Measurements from ENCODE around the gene HDAC5.

Gene HDAC5

DNA sequence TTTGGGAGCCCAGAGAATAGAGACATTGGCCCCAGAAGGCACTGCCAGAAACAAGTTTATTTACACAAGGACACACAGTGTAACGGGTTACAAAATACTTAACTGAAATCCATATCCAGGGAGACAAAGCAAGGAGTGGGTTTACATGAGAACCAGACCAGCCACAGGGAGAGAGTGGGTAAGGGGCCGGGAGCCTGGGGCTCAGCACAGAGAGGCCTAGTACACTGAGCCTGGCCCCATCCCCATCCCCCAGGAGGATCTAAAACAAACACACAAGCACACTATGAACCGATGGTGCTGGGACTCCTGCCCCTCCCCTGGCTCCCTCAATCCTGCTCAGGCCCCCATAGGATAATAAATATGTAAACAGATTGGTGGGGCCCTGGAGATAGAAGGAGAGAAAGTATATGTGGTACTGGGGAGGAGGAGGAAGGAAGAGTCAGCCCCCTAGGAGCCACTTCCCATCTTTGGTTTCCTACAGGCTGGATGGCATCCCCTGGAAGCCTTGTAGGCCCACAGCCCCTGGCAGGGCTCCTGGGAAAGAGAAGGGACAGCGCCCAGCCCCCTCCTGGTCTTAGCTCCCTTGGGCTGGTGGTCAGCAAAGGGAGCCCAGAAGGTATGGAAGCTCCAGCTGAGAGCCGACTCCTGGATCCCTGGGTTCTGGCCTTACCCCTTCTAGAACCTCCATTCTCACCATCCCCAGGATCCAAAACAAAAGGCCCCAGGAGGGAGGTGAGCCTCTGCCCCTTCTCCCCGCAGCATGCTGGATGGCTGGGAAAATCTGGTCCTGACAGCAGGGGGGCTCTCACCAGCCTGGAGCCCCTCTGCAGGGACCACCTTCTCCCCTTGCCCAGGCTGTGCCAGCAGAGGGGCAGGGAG lies 46.5 kb downstream of the HDAC5 start:
- H3K4me3 ChIP-seq (ENCODE audit: low read length in 2 of 2), result no peak overlapping the region
- H3K79me1 ChIP-seq (ENCODE audit: low read depth, low read length), result no peaks in the 10 kb centered on the region
- no peak overlapping the region for H2BK120ac ChIP-seq (ENCODE audit: low read depth, low read length)
- no peak overlapping the region for H2BK12ac ChIP-seq (ENCODE audit: low read length)
- H3K4me1 ChIP-seq (ENCODE audit: control insufficient read depth in 2 of 2, insufficient read depth in 1 of 2, low read depth in 1 of 2, low read length in 2 of 2), result peaks cover 1 to 12% of the 10 kb centered on the region in 2 donors
- H3K27me3 ChIP-seq (ENCODE audit: control insufficient read depth in 3 of 3, insufficient read depth in 3 of 3, low read depth in 1 of 3, low read length in 3 of 3), result no peaks in the 10 kb centered on the region
- H2AK5ac ChIP-seq (ENCODE audit: low read depth, low read length), result no peak overlapping the region
- H3K9ac ChIP-seq (ENCODE audit: low read depth, low read length, poor library complexity), result no peak overlapping the region
- no peak overlapping the region for H3K27ac ChIP-seq (replicated peaks; ENCODE audit: low read length)
- WGBS, 2 donors (ENCODE audit: extremely low coverage in 2 of 2, insufficient read length in 2 of 2, insufficient replicate concordance in 1 of 2), result no CpG with 5 or more reads among the region's 6 CpGs
- no peak overlapping the region for H2BK15ac ChIP-seq (ENCODE audit: low read length)
- no peak overlapping the region for H2AFZ ChIP-seq (ENCODE audit: low read length)
- no peak overlapping the region for H3K23ac ChIP-seq (ENCODE audit: low read depth, low read length, poor library complexity)
- H3K4ac ChIP-seq (ENCODE audit: low read length), result no peak overlapping the region
- peaks cover 54 to 78% of the 10 kb centered on the region in 2 donors for H3K36me3 ChIP-seq (replicated peaks in 1 of 2; ENCODE audit: control insufficient read depth in 2 of 2, insufficient read depth in 2 of 2, low read length in 2 of 2)
- no peaks in the 10 kb centered on the region for H3K9me3 ChIP-seq (replicated peaks in 1 of 2; ENCODE audit: control insufficient read depth in 2 of 2, insufficient read depth in 1 of 2, low read depth in 1 of 2, low read length in 2 of 2)
- no peak overlapping the region for H4K91ac ChIP-seq (ENCODE audit: low read depth, low read length, poor library complexity)
- H3K4me2 ChIP-seq (ENCODE audit: insufficient read depth, low read length, poor library complexity, severe bottlenecking), result no peak overlapping the region
- no peak overlapping the region for H3K18ac ChIP-seq (ENCODE audit: low read length)
- no peak overlapping the region for H2BK5ac ChIP-seq (ENCODE audit: low read length)
- no peak overlapping the region for H3K14ac ChIP-seq (ENCODE audit: low read length)
- H4K8ac ChIP-seq (ENCODE audit: low read depth, low read length), result no peak overlapping the region
- DNase-seq (ENCODE audit: low spot score), result no peak

DNA sequence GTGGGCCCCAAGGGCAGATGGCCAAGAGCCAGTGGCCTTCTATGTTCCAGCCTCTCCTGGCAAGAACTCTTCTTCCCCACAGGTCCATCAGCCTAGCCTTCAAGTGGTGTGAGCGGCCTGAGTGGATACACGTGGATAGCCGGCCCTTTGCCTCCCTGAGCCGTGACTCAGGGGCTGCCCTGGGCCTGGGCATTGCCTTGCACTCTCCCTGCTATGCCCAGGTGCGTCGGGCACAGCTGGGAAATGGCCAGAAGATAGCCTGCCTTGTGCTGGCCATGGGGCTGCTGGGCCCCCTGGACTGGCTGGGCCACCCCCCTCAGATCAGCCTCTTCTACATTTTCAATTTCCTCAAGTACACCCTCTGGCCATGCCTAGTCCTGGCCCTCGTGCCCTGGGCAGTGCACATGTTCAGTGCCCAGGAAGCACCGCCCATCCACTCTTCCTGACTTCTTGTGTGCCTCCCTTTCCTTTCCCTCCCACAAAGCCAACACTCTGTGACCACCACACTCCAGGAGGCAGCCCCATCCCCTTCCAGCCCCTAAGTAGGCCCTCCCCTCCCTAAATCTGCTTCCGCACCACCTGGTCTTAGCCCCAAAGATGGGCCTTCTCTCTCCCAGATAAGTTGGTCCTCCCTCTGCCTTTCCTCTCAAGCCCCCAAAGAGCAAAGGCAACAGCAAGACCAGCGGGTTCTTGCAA lies 47.7 kb downstream of the HDAC5 start:
- Histone ChIP-seq H2BK120ac (ENCODE audit: low read depth, low read length) (no peak overlapping the region), H3K27ac (replicated peaks; ENCODE audit: low read length) (no peak overlapping the region), H3K4me1 (ENCODE audit: control insufficient read depth in 2 of 2, insufficient read depth in 1 of 2, low read depth in 1 of 2, low read length in 2 of 2) (peaks cover 6 to 17% of the 10 kb centered on the region in 2 donors), H3K14ac (ENCODE audit: low read length) (no peak overlapping the region), H3K18ac (ENCODE audit: low read length) (no peak overlapping the region), H2BK12ac (ENCODE audit: low read length) (no peak overlapping the region), H3K36me3 (replicated peaks in 1 of 2; ENCODE audit: control insufficient read depth in 2 of 2, insufficient read depth in 2 of 2, low read length in 2 of 2) (peaks cover 48 to 74% of the 10 kb centered on the region in 2 donors), H3K4me3 (ENCODE audit: low read length in 2 of 2) (no peak overlapping the region), H3K4ac (ENCODE audit: low read length) (no peak overlapping the region), H2AK5ac (ENCODE audit: low read depth, low read length) (no peak overlapping the region), H3K4me2 (ENCODE audit: insufficient read depth, low read length, poor library complexity, severe bottlenecking) (no peak overlapping the region), H2BK15ac (ENCODE audit: low read length) (no peak overlapping the region), H3K27me3 (ENCODE audit: control insufficient read depth in 3 of 3, insufficient read depth in 3 of 3, low read depth in 1 of 3, low read length in 3 of 3) (no peaks in the 10 kb centered on the region), H3K79me1 (ENCODE audit: low read depth, low read length) (peaks cover 1% of the 10 kb centered on the region), H3K9me3 (replicated peaks in 1 of 2; ENCODE audit: control insufficient read depth in 2 of 2, insufficient read depth in 1 of 2, low read depth in 1 of 2, low read length in 2 of 2) (no peaks in the 10 kb centered on the region), H2BK5ac (ENCODE audit: low read length) (no peak overlapping the region), H4K91ac (ENCODE audit: low read depth, low read length, poor library complexity) (no peak overlapping the region), H3K9ac (ENCODE audit: low read depth, low read length, poor library complexity) (no peak overlapping the region), H2AFZ (ENCODE audit: low read length) (no peak overlapping the region), H4K8ac (ENCODE audit: low read depth, low read length) (no peak overlapping the region), H3K23ac (ENCODE audit: low read depth, low read length, poor library complexity) (no peak overlapping the region)
- no peak for DNase-seq (ENCODE audit: low spot score)
- WGBS, 2 donors (ENCODE audit: extremely low coverage in 2 of 2, insufficient read length in 2 of 2, insufficient replicate concordance in 1 of 2), result no CpG with 5 or more reads among the region's 10 CpGs

DNA sequence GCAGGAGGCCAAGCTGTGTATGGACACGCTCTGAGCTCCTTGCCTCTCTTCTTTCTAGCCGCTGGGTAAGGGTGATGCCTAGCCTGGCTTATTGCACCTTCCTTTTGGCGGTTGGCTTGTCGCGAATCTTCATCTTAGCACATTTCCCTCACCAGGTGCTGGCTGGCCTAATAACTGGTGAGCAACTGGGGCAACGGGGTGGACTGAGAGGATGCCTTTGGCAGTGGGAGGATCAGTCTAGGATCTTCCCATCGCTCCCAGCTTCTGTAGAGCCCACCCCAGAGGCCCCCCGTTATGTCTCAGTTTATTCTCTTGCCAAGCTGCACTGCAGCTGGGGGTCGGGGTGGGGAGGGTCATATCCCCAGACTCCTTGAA lies 48.5 kb downstream of the HDAC5 start:
- H3K4me2 ChIP-seq (ENCODE audit: insufficient read depth, low read length, poor library complexity, severe bottlenecking), result no peak overlapping the region
- H2AK5ac ChIP-seq (ENCODE audit: low read depth, low read length), result no peak overlapping the region
- no peak overlapping the region for H3K9ac ChIP-seq (ENCODE audit: low read depth, low read length, poor library complexity)
- peaks cover 1% of the 10 kb centered on the region for H3K79me1 ChIP-seq (ENCODE audit: low read depth, low read length)
- no peak overlapping the region for H3K4me3 ChIP-seq (ENCODE audit: low read length in 2 of 2)
- H3K27me3 ChIP-seq (ENCODE audit: control insufficient read depth in 3 of 3, insufficient read depth in 3 of 3, low read depth in 1 of 3, low read length in 3 of 3), result no peaks in the 10 kb centered on the region
- H4K91ac ChIP-seq (ENCODE audit: low read depth, low read length, poor library complexity), result no peak overlapping the region
- no peak overlapping the region for H3K18ac ChIP-seq (ENCODE audit: low read length)
- H3K4ac ChIP-seq (ENCODE audit: low read length), result no peak overlapping the region
- no CpG with 5 or more reads among the region's 9 CpGs for WGBS, 2 donors (ENCODE audit: extremely low coverage in 2 of 2, insufficient read length in 2 of 2, insufficient replicate concordance in 1 of 2)
- no peak overlapping the region for H2BK12ac ChIP-seq (ENCODE audit: low read length)
- no peak overlapping the region for H3K23ac ChIP-seq (ENCODE audit: low read depth, low read length, poor library complexity)
- no peak overlapping the region for H3K27ac ChIP-seq (replicated peaks; ENCODE audit: low read length)
- no peak overlapping the region for H2BK5ac ChIP-seq (ENCODE audit: low read length)
- no peak overlapping the region for H2BK120ac ChIP-seq (ENCODE audit: low read depth, low read length)
- H2BK15ac ChIP-seq (ENCODE audit: low read length), result no peak overlapping the region
- H3K9me3 ChIP-seq (replicated peaks in 1 of 2; ENCODE audit: control insufficient read depth in 2 of 2, insufficient read depth in 1 of 2, low read depth in 1 of 2, low read length in 2 of 2), result no peaks in the 10 kb centered on the region
- no peak overlapping the region for H4K8ac ChIP-seq (ENCODE audit: low read depth, low read length)
- peaks cover 41 to 68% of the 10 kb centered on the region in 2 donors for H3K36me3 ChIP-seq (replicated peaks in 1 of 2; ENCODE audit: control insufficient read depth in 2 of 2, insufficient read depth in 2 of 2, low read length in 2 of 2)
- H2AFZ ChIP-seq (ENCODE audit: low read length), result no peak overlapping the region
- H3K4me1 ChIP-seq (ENCODE audit: control insufficient read depth in 2 of 2, insufficient read depth in 1 of 2, low read depth in 1 of 2, low read length in 2 of 2), result peaks cover 8 to 10% of the 10 kb centered on the region in 2 donors
- no peak for DNase-seq (ENCODE audit: low spot score)
- no peak overlapping the region for H3K14ac ChIP-seq (ENCODE audit: low read length)

DNA sequence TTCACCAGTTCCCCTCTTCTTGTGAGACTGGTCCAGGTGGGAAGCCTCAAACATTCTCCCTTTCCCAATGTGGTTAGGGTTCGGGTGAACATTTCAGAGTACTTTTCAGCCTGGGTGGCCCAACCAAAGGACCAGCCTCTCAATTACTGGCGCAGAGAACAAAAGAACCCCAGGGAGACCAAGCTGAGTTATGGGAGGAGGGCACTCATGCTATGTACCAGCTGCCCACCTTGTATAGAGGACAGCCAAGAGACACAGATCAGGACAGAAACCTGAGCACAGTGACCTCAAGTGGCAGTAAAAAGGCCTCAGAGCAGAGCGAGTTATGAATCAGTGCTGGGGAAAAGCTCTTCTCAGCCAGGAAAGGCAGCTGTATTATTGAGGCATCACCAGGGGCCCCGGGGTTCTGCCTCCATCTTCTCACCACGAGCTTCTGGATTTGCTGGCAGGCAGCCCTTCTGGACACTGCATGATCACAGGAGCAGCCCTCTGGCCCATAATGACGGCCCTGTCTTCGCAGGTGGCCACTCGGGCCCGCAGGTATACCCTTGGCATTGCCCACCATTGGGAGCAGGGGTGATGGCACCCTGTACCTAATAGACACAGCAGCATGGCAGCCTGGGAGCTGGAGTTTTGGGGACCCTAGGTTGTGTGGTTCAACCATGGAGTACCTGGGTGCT lies 49.1 kb downstream of the HDAC5 start:
- no peak overlapping the region for H2AK5ac ChIP-seq (ENCODE audit: low read depth, low read length)
- DNase-seq (ENCODE audit: low spot score), result no peak

More for the DNA sequence above, 49.1 kb downstream of the HDAC5 start:
- no peak overlapping the region for H4K8ac ChIP-seq (ENCODE audit: low read depth, low read length)
- H3K4me3 ChIP-seq (ENCODE audit: low read length in 2 of 2), result no peak overlapping the region
- no peak overlapping the region for H2BK120ac ChIP-seq (ENCODE audit: low read depth, low read length)
- peaks cover 1% of the 10 kb centered on the region for H3K79me1 ChIP-seq (ENCODE audit: low read depth, low read length)
- peaks cover 38 to 63% of the 10 kb centered on the region in 2 donors for H3K36me3 ChIP-seq (replicated peaks in 1 of 2; ENCODE audit: control insufficient read depth in 2 of 2, insufficient read depth in 2 of 2, low read length in 2 of 2)
- H3K23ac ChIP-seq (ENCODE audit: low read depth, low read length, poor library complexity), result no peak overlapping the region
- H3K9ac ChIP-seq (ENCODE audit: low read depth, low read length, poor library complexity), result no peak overlapping the region
- H3K14ac ChIP-seq (ENCODE audit: low read length), result no peak overlapping the region
- H3K4me2 ChIP-seq (ENCODE audit: insufficient read depth, low read length, poor library complexity, severe bottlenecking), result no peak overlapping the region
- no CpG with 5 or more reads among the region's 9 CpGs for WGBS, 2 donors (ENCODE audit: extremely low coverage in 2 of 2, insufficient read length in 2 of 2, insufficient replicate concordance in 1 of 2)
- H2AFZ ChIP-seq (ENCODE audit: low read length), result no peak overlapping the region
- H3K4ac ChIP-seq (ENCODE audit: low read length), result no peak overlapping the region
- H2BK5ac ChIP-seq (ENCODE audit: low read length), result no peak overlapping the region
- no peak overlapping the region for H2BK15ac ChIP-seq (ENCODE audit: low read length)
- no peak overlapping the region for H2BK12ac ChIP-seq (ENCODE audit: low read length)
- H3K27me3 ChIP-seq (ENCODE audit: control insufficient read depth in 3 of 3, insufficient read depth in 3 of 3, low read depth in 1 of 3, low read length in 3 of 3), result no peaks in the 10 kb centered on the region
- no peaks in the 10 kb centered on the region for H3K9me3 ChIP-seq (replicated peaks in 1 of 2; ENCODE audit: control insufficient read depth in 2 of 2, insufficient read depth in 1 of 2, low read depth in 1 of 2, low read length in 2 of 2)
- H3K4me1 ChIP-seq (ENCODE audit: control insufficient read depth in 2 of 2, insufficient read depth in 1 of 2, low read depth in 1 of 2, low read length in 2 of 2), result peaks cover 9 to 10% of the 10 kb centered on the region in 2 donors
- H4K91ac ChIP-seq (ENCODE audit: low read depth, low read length, poor library complexity), result no peak overlapping the region
- H3K18ac ChIP-seq (ENCODE audit: low read length), result peak overlapping the region; percentile 41
- no peak overlapping the region for H3K27ac ChIP-seq (replicated peaks; ENCODE audit: low read length)
